GM23248 (cell line): ENCODE data around the gene TENM4. TPM values are rescaled to one million over a fixed set of nuclear protein-coding genes. Genes with fewer than 3 reads are reported as not detected.

Experiments used
- DNase-seq: peaks from one replicate; pipeline ENCODE4 v3.0.0-alpha.2; 2015
- H2AFZ ChIP-seq: fragments of 200-600 bp; sonication (generic); 2 replicates; pipeline ENCODE4 v1.6.1; 2016; ENCODE audit warnings: antibody characterized with exemption
- H3F3A ChIP-seq: fragments of 200-600 bp; sonication (generic); 2 replicates; pipeline ENCODE4 v1.6.1; 2016; ENCODE audit warnings: mild to moderate bottlenecking, antibody characterized with exemption, mixed run types; ENCODE audit not compliant: insufficient read depth
- H3K27ac ChIP-seq: fragments of 200-600 bp; sonication (generic); 2 replicates; pipeline ENCODE4 v1.5.1; 2016; ENCODE audit warnings: mild to moderate bottlenecking
- H3K27me3 ChIP-seq: fragments of 200-600 bp; sonication (generic); replicated peaks from 2 replicates; pipeline ENCODE4 v1.6.1; 2016; ENCODE audit warnings: mild to moderate bottlenecking; ENCODE audit not compliant: insufficient read depth
- H3K36me3 ChIP-seq: fragments of 200-600 bp; sonication (generic); 2 replicates; pipeline ENCODE4 v1.6.1; 2016; ENCODE audit warnings: low read depth, mild to moderate bottlenecking
- H3K4me1 ChIP-seq: fragments of 200-600 bp; sonication (generic); 2 replicates; pipeline ENCODE4 v1.6.1; 2016; ENCODE audit warnings: mild to moderate bottlenecking; ENCODE audit not compliant: insufficient read depth
- H3K4me2 ChIP-seq: fragments of 200-600 bp; sonication (generic); one replicate; pipeline ENCODE4 v1.6.1; 2016; ENCODE audit warnings: mild to moderate bottlenecking; ENCODE audit not compliant: unreplicated experiment
- H3K4me3 ChIP-seq: fragments of 200-600 bp; sonication (generic); 2 replicates; pipeline ENCODE4 v1.5.1; 2016; ENCODE audit warnings: mild to moderate bottlenecking
- H3K79me2 ChIP-seq: fragments of 200-600 bp; sonication (generic); 2 replicates; pipeline ENCODE4 v1.6.1; 2016; ENCODE audit warnings: mild to moderate bottlenecking; ENCODE audit not compliant: insufficient read depth
- H3K9ac ChIP-seq: fragments of 200-600 bp; sonication (generic); 2 replicates; pipeline ENCODE4 v1.6.1; 2016; ENCODE audit warnings: mild to moderate bottlenecking
- H3K9me2 ChIP-seq: fragments of 200-600 bp; sonication (generic); 2 replicates; pipeline ENCODE4 v1.6.1; 2016; ENCODE audit warnings: mixed run types, mild to moderate bottlenecking, moderate library complexity; ENCODE audit not compliant: insufficient read depth
- H3K9me3 ChIP-seq: fragments of 200-600 bp; sonication (generic); one replicate; pipeline ENCODE4 v1.6.1; 2017; ENCODE audit warnings: low read depth
- H4K20me1 ChIP-seq: fragments of 200-600 bp; sonication (generic); 2 replicates; pipeline ENCODE4 v1.6.0; 2016; ENCODE audit not compliant: insufficient read depth
- EZH2 ChIP-seq: fragments of 200-600 bp; sonication (generic); IDR thresholded peaks from 2 replicates; pipeline ENCODE4 v1.6.1; 2018; ENCODE audit warnings: antibody characterized with exemption, mild to moderate bottlenecking; ENCODE audit not compliant: insufficient read depth, poor library complexity, severe bottlenecking
- EZH2phosphoT487 ChIP-seq: fragments of 200-600 bp; sonication (generic); IDR thresholded peaks from 2 replicates; pipeline ENCODE4 v1.6.1; 2018; ENCODE audit warnings: antibody characterized with exemption, moderate library complexity, mild to moderate bottlenecking, low read depth; ENCODE audit not compliant: insufficient read depth
- WGBS, 2 experiments: methylation state at CpG; one replicate each; pipeline ENCODE4 v1.1.6; 2015 to 2017; ENCODE audit warnings: low lambda C conversion rate in 2 of 2, low coverage in 1 of 2; ENCODE audit errors: missing lambda C conversion rate in 2 of 2; 5-methylcytosine and 5-hydroxymethylcytosine counted together
- in situ Hi-C: fragments of 300-500 bp; cut with MboI; formaldehyde crosslinking; loops from 2 replicates; pipeline ENCODE4 v1.15.0; 2020
- polyA plus RNA-seq: library from polyadenylated mRNA; unstranded; fragments of >200 nt; fragmentation: Nextera tagmentation; extraction: Ambion mirVana; gene quantifications from 2 replicates; pipeline ENCODE4 v1.2.1, GENCODE V29; 2016
- total RNA-seq: library from RNA; depleted of rRNA; stranded (reverse); fragments of >200 nt; shearing (Covaris generic); gene quantifications from 2 replicates; pipeline ENCODE4 v1.2.3, GENCODE V29; 2014

The TENM4 gene
- total and polyA plus RNA-seq, 2 experiments from 2014 or later = 0.11 to 0.48 TPM

GRCh38 chr11:79393362-79394043 lies 47.3 kb downstream of the TENM4 start:
- Histone ChIP-seq H3K4me2 (no peak overlapping the region), H3K9ac (no peak overlapping the region), H3K36me3 (no peaks in the 10 kb centered on the region), H3K4me1 (0 out of 2 replicates have a peak, but pooled peaks cover 6% of the 10 kb centered on the region), H2AFZ (no peak overlapping the region), H3F3A (no peaks in the 10 kb centered on the region), H3K27me3 (no peaks in the 10 kb centered on the region), H4K20me1 (no peaks in the 10 kb centered on the region), H3K27ac (no peak overlapping the region), H3K4me3 (no peak overlapping the region), H3K9me3 (no peaks in the 10 kb centered on the region), H3K79me2 (no peaks in the 10 kb centered on the region), H3K9me2 (no peaks in the 10 kb centered on the region)
- DNase-seq = peak; percentile 9
- TF ChIP-seq EZH2 = no peak
- TF ChIP-seq EZH2phosphoT487 = no peak
- 44 to 55% methylated on average over 8 to 9 of the region's 9 CpGs for WGBS, 2 experiments
- in situ Hi-C loops = no loop called here

DNA sequence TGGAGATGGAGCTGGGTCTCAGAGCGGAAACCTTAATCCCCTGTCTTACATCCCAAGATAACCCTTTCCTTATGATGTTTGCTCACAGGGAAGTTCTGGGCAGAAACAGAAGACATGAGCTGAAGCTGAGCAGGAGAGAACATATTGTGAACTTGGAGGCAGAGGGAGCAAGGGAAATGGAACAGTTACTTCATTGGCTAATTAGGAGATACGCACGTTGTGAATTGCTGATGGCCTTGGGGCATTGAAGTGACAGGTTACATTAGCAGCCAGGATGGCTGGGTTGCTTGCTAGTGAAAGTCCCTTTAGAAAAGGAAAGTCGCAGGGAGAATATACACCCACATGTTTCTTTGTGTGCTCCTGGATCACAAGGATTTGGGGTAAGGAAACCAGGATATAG lies 48.7 kb downstream of the TENM4 start:
- H3K9me3 ChIP-seq = no peaks in the 10 kb centered on the region
- no peak for TF ChIP-seq EZH2
- TF ChIP-seq EZH2phosphoT487 = no peak
- H3K4me2 ChIP-seq = no peak overlapping the region
- H3K79me2 ChIP-seq = no peaks in the 10 kb centered on the region
- DNase-seq = no peak
- H3K27ac ChIP-seq = no peak overlapping the region
- H3K9ac ChIP-seq = no peak overlapping the region
- in situ Hi-C loops = no loop called here
- H3F3A ChIP-seq = no peaks in the 10 kb centered on the region
- H3K27me3 ChIP-seq = no peaks in the 10 kb centered on the region; the same call in 1 of the 2 replicates
- H4K20me1 ChIP-seq = no peaks in the 10 kb centered on the region
- 0 out of 2 replicates have a peak, but pooled peaks cover 6% of the 10 kb centered on the region for H3K4me1 ChIP-seq
- 61 to 65% methylated on average over 4 of the region's 4 CpGs for WGBS, 2 experiments
- H2AFZ ChIP-seq = no peak overlapping the region
- H3K4me3 ChIP-seq = no peak overlapping the region
- no peaks in the 10 kb centered on the region for H3K36me3 ChIP-seq
- no peaks in the 10 kb centered on the region for H3K9me2 ChIP-seq

GRCh38 chr11:79390923-79391322 lies 49.9 kb downstream of the TENM4 start:
- Histone ChIP-seq H3K27ac (no peak overlapping the region), H4K20me1 (no peaks in the 10 kb centered on the region), H3F3A (no peaks in the 10 kb centered on the region), H3K4me2 (no peak overlapping the region), H3K36me3 (no peaks in the 10 kb centered on the region), H3K79me2 (no peaks in the 10 kb centered on the region), H3K27me3 (peaks cover 5% of the 10 kb centered on the region; the same call in 1 of the 2 replicates), H3K9ac (no peak overlapping the region), H3K4me3 (no peak overlapping the region), H3K4me1 (no peaks in the 10 kb centered on the region), H2AFZ (no peak overlapping the region), H3K9me2 (no peaks in the 10 kb centered on the region), H3K9me3 (no peaks in the 10 kb centered on the region)
- 34 to 38% methylated on average over 2 of the region's 2 CpGs for WGBS, 2 experiments
- peak; percentile 31 for DNase-seq
- TF ChIP-seq EZH2phosphoT487 (no peak), EZH2 (no peak)
- in situ Hi-C loops = no loop called here

- no peaks in the 10 kb centered on the region for H3K9me2 ChIP-seq
- no peak overlapping the region for H3K9ac ChIP-seq
- H3K4me1 ChIP-seq = no peaks in the 10 kb centered on the region
- H3K9me3 ChIP-seq = no peaks in the 10 kb centered on the region
- no peaks in the 10 kb centered on the region for H4K20me1 ChIP-seq
- H3K4me3 ChIP-seq = no peak overlapping the region
- H3K27ac ChIP-seq = no peak overlapping the region
- H3K4me2 ChIP-seq = no peak overlapping the region
- no peak overlapping the region for H2AFZ ChIP-seq
- no peaks in the 10 kb centered on the region for H3F3A ChIP-seq
- peaks cover 5% of the 10 kb centered on the region; the same call in 1 of the 2 replicates for H3K27me3 ChIP-seq
- WGBS, 2 experiments = 58 to 60% methylated on average over 2 of the region's 2 CpGs
- H3K79me2 ChIP-seq = no peaks in the 10 kb centered on the region
- H3K36me3 ChIP-seq = no peaks in the 10 kb centered on the region
- in situ Hi-C loops = no loop called here
- TF ChIP-seq EZH2 (no peak), EZH2phosphoT487 (no peak)
- DNase-seq = no peak
Observed at GRCh38 chr11:79390477-79390876, 50.4 kb downstream of the TENM4 start.
